Mammary microvascular endothelial cell (primary cell): ENCODE data around the gene CCR3. TPM values are rescaled to one million over a fixed set of nuclear protein-coding genes. Genes with fewer than 3 reads are reported as not detected.

ENCODE experiments used
- total RNA-seq: library from RNA; depleted of rRNA; stranded (reverse); fragments of >200 nt; gene quantifications from 2 replicates; pipeline ENCODE4 v1.2.3, GENCODE V29; 2015

The CCR3 gene
- total RNA-seq: not detected in 2 replicates

GRCh38 chr3:46242120-46242519, at the start of gene CCR3:
TSS of gene CCR3 (plus strand) at chr3:46242460. CDS start at chr3:46265159, 22,699 bp downstream.

GRCh38 chr3:46208167-46208704, 34.0 kb upstream of the CCR3 start, which contains the start of gene CCR1:
TSS of gene CCR1 (minus strand) at chr3:46208313. CDS start at chr3:46204313, 4,000 bp downstream.

Other genes starting within 250 kb of the CCR3 start
- gene FYCO1, start 246.6 kb upstream of the CCR3 start, total RNA-seq: 11.9 and 14.6 TPM in 2 replicates
- gene XCR1, start 215.0 kb upstream of the CCR3 start, total RNA-seq: not detected in 2 replicates
- gene CCR1, start 34.1 kb upstream of the CCR3 start, total RNA-seq: not detected in 2 replicates
- gene CCR2, start 111.7 kb downstream of the CCR3 start, total RNA-seq: not detected in 2 replicates
- gene CCR5, start 128.5 kb downstream of the CCR3 start, total RNA-seq: not detected in 2 replicates
- 13.9 and 14.8 TPM in 2 replicates for gene CCRL2, start 164.8 kb downstream of the CCR3 start, total RNA-seq
- gene LTF, start 222.4 kb downstream of the CCR3 start, total RNA-seq: 0.25 and 3.1 TPM in 2 replicates